NCI-H2196 (cell line): Measurements from ENCODE around the gene CNTNAP2.

ENCODE experiments used
- DNase-seq: peaks from one replicate; lab custom pipeline; 2025; ENCODE audit not compliant: unreplicated experiment; lab: John Stamatoyannopoulos, UW

CNTNAP2 gene

GRCh38 chr7:146740039-146740438, 623.4 kb downstream of the CNTNAP2 start:
- no peak for DNase-seq

- no peak for DNase-seq
Observed at GRCh38 chr7:146741911-146742310, 625.3 kb downstream of the CNTNAP2 start.

GRCh38 chr7:146754385-146754784, 637.8 kb downstream of the CNTNAP2 start:
- DNase-seq = no peak

- no peak for DNase-seq
Observed at GRCh38 chr7:146755585-146755984, 639.0 kb downstream of the CNTNAP2 start.

- no peak for DNase-seq
Observed at GRCh38 chr7:146764458-146764857, 647.9 kb downstream of the CNTNAP2 start.

GRCh38 chr7:146768957-146769356, 652.4 kb downstream of the CNTNAP2 start:
- no peak for DNase-seq

GRCh38 chr7:146772601-146773000, 656.0 kb downstream of the CNTNAP2 start:
- no peak for DNase-seq

- DNase-seq = no peak
Observed at GRCh38 chr7:146773506-146773905, 656.9 kb downstream of the CNTNAP2 start.

- DNase-seq = no peak
Observed at GRCh38 chr7:146781352-146782116, 664.9 kb downstream of the CNTNAP2 start.

GRCh38 chr7:146787266-146787665, 670.7 kb downstream of the CNTNAP2 start:
- DNase-seq = no peak

- DNase-seq = no peak
Observed at GRCh38 chr7:146788008-146788407, 671.4 kb downstream of the CNTNAP2 start.

GRCh38 chr7:146791344-146792285, 675.0 kb downstream of the CNTNAP2 start:
- DNase-seq = no peak

GRCh38 chr7:146804620-146805019, 688.0 kb downstream of the CNTNAP2 start:
- no peak for DNase-seq

GRCh38 chr7:146805082-146805481, 688.5 kb downstream of the CNTNAP2 start:
- no peak for DNase-seq

GRCh38 chr7:146826329-146826728, 709.7 kb downstream of the CNTNAP2 start:
- DNase-seq = no peak

- no peak for DNase-seq
Observed at GRCh38 chr7:146830686-146831085, 714.1 kb downstream of the CNTNAP2 start.

- no peak for DNase-seq
Observed at GRCh38 chr7:146831875-146832274, 715.3 kb downstream of the CNTNAP2 start.

- DNase-seq = no peak
Observed at GRCh38 chr7:146844405-146844804, 727.8 kb downstream of the CNTNAP2 start.

GRCh38 chr7:146858690-146859089, 742.1 kb downstream of the CNTNAP2 start:
- no peak for DNase-seq

GRCh38 chr7:146861701-146862100, 745.1 kb downstream of the CNTNAP2 start:
- DNase-seq = no peak

GRCh38 chr7:146862415-146862814, 745.8 kb downstream of the CNTNAP2 start:
- DNase-seq = no peak

- no peak for DNase-seq
Observed at GRCh38 chr7:146864644-146865043, 748.0 kb downstream of the CNTNAP2 start.
